HG03439 (cell line): ENCODE data around the gene GNG7.
"Not testable (repeated sequence)": the region's sequence is repeated elsewhere in the genome, so short reads cannot be mapped to it uniquely, and the experiment has no call there.

Experiments used
- ATAC-seq: cut with Tn5 transposase; IDR thresholded peaks from one replicate; pipeline ENCODE4 v1.9.1; 2021; ENCODE audit warnings: mild to moderate bottlenecking, moderate library complexity; ENCODE audit not compliant: unreplicated experiment

Gene GNG7

DNA sequence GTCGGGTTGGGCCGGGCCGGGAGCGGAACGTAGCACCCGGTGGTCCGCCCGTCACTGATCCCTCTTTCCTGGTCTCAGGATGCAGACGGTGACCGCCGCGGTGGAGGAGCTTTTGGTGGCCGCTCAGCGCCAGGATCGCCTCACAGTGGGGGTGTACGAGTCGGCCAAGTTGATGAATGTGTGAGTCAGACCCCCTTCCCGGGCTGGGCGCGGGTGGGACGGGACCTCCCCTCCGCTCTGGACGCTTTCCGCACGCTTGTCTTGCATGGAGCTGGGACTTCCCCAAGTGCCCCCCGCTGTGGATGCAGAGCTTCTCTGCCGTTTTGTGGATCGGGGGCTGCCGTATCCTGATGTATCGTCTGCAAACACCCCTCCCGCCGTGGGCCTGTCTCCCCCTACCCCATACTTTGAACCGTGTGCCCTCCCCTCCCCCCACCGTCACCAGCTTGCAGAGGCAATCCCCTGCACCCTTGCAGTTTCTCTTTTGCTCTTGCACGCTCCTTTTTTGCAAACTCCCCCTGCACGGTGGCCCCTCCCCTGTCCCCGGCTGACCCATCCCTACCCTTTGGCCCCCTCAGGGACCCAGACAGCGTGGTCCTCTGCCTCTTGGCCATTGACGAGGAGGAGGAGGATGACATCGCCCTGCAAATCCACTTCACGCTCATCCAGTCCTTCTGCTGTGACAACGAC, 225.9 kb downstream of the GNG7 start:
- no peak for ATAC-seq

DNA sequence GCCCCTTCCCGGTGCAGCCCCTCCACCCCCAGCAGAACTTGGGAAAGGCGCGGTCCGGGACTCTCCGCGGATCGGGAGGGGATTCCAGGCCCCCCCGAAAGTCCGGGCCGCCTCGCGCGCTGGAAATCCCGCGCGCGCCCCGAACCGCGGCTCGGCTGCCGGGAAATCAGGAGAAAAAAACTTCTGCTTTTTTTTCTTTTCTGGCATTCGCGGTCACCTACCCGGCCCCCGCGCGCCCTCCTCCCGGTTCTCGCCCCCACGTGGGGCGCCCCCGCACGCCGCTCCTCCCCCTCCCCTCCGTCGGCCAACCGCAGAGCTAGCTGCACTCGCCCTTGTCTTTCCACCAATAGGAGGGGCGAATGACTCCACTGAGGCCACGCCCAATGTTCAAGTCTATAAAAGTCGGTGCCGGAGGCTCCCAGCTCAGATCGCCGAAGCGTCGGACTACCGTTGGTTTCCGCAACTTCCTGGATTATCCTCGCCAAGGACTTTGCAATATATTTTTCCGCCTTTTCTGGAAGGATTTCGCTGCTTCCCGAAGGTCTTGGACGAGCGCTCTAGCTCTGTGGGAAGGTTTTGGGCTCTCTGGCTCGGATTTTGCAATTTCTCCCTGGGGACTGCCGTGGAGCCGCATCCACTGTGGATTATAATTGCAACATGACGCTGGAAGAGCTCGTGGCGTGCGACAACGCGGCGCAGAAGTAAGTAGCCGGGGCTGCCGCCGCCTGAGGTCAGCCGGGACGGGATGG, 226.6 kb downstream of the GNG7 start, which contains the start of gene GADD45B:
TSS of gene GADD45B (plus strand) at position 426 of the 749 bp plus-strand sequence. CDS start at position 658, 232 bp downstream.
- ATAC-seq: peak; percentile 65

- peak; percentile 6 for ATAC-seq
Measured at GRCh38 chr19:2475018-2475701, 227.3 kb downstream of the GNG7 start.

GRCh38 chr19:2474232-2475017, 228.1 kb downstream of the GNG7 start:
- peak; percentile 28 for ATAC-seq

- ATAC-seq: not testable (repeated sequence)
Measured at GRCh38 chr19:2469915-2470200, 232.6 kb downstream of the GNG7 start.

DNA sequence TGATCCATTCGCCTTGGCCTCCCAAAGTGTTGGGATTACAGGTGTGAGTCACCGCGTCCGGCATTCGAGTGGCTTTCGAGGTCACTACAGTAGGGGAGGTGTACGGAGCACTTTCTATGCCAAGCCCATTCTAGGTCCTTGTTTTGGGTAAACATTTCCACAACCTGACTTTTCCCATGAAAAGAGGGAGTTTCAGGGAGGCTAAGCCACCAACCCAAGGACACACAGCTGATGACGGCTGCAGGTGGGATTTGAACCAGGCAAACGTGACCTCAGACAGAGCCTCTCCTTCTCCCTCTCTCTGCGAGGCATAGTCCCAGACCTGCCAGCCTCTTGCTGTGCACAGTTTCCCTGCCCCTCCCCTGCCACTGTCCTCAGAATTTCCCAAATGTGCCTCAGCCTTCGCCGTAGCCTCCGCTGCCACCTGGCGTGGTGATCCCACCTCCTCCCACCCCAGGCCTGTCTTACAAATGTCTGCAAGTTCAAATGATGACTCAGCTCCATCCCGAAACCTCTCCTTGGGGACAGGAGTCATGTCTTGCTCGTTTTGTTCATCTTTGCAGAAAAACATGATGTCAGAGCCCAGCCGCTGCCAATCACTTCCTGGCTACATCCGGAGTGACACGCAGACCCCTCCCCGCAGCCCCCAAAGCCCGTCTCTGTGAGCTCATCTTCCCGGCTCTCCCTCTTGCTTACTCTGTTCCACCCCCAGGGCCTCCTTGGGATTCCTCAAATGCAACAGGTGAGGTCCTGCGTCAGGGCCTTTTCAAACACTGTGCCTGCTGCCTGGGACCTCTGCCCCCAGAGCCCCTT, 233.2 kb downstream of the GNG7 start:
- no peak for ATAC-seq

GRCh38 chr19:2468596-2468995, 233.9 kb downstream of the GNG7 start:
- ATAC-seq: no peak

GRCh38 chr19:2464389-2464788, 238.1 kb downstream of the GNG7 start:
- no peak for ATAC-seq

- not testable (repeated sequence) for ATAC-seq
Measured at GRCh38 chr19:2463694-2464093, 238.8 kb downstream of the GNG7 start.

GRCh38 chr19:2462635-2463421, 239.7 kb downstream of the GNG7 start:
- ATAC-seq: no peak

GRCh38 chr19:2461751-2462634, 240.5 kb downstream of the GNG7 start:
- no peak for ATAC-seq
